Activated CD8-positive, alpha-beta memory T cell treated with anti-CD3 and anti-CD28 coated beads for 36 hours (primary cell): ENCODE results near the gene OR5B17. TPM values are rescaled to one million over a fixed set of nuclear protein-coding genes. Genes with fewer than 3 reads are reported as not detected.
"Not testable (repeated sequence)": the region's sequence is repeated elsewhere in the genome, so short reads cannot be mapped to it uniquely, and the experiment has no call there.

ENCODE experiments used
- CTCF ChIA-PET: fragments of 350-600 bp; sonication (Branson Sonifier 250); formaldehyde crosslinking; loops from one replicate; lab custom pipeline; 2021; ENCODE audit warnings: antibody characterized with exemption; lab: Charles Lee
- POLR2A ChIA-PET: fragments of 350-600 bp; sonication (Branson Sonifier 250); formaldehyde crosslinking; loops from one replicate; lab custom pipeline; 2021; ENCODE audit warnings: antibody characterized with exemption; lab: Charles Lee
- total RNA-seq, 2 experiments: library from RNA; stranded (reverse); gene quantifications; one replicate each; pipeline ENCODE4 v1.2.3, GENCODE V29; 2021

The OR5B17 gene
- not detected for total RNA-seq

- CTCF ChIA-PET, result no interaction called here
- POLR2A ChIA-PET, result no interaction called here
These were observed at the start of gene OR5B17 for GRCh38 chr11:58358969-58359368. Gene OR5B17 (minus strand): TSS chr11:58359069. CDS start chr11:58359069, 0 bp downstream.

GRCh38 chr11:58406774-58407173 is 47.9 kb upstream of the OR5B17 start, which contains the start of gene OR5B3:
Gene OR5B3 (minus strand): TSS chr11:58406874. CDS start chr11:58403409, 3,465 bp downstream.
- ChIA-PET POLR2A (no interaction called here), CTCF (no interaction called here)

GRCh38 chr11:58399622-58400021 is 40.8 kb upstream of the OR5B17 start:
- POLR2A ChIA-PET, CTCF ChIA-PET: not testable (repeated sequence)

- POLR2A ChIA-PET, result no interaction called here
- CTCF ChIA-PET, result no interaction called here
These were observed 36.7 kb upstream of the OR5B17 start for GRCh38 chr11:58395581-58395980.

- POLR2A ChIA-PET, result no interaction called here
- CTCF ChIA-PET, result no interaction called here
These were observed 35.3 kb upstream of the OR5B17 start for GRCh38 chr11:58394195-58394594.

- ChIA-PET CTCF (no interaction called here), POLR2A (no interaction called here)
These were observed 33.9 kb upstream of the OR5B17 start for GRCh38 chr11:58392746-58393145.

GRCh38 chr11:58391879-58392278 is 33.0 kb upstream of the OR5B17 start:
- ChIA-PET CTCF (no interaction called here), POLR2A (no interaction called here)

- ChIA-PET CTCF (no interaction called here), POLR2A (no interaction called here)
These were observed 31.7 kb upstream of the OR5B17 start for GRCh38 chr11:58390551-58391063.

- POLR2A ChIA-PET, result no interaction called here
- CTCF ChIA-PET, result no interaction called here
These were observed 4.1 kb downstream of the OR5B17 start for GRCh38 chr11:58354727-58355126.

- ChIA-PET CTCF (no interaction called here), POLR2A (no interaction called here)
These were observed 13.7 kb downstream of the OR5B17 start for GRCh38 chr11:58345204-58345603.

GRCh38 chr11:58334708-58335107 is 24.2 kb downstream of the OR5B17 start:
- ChIA-PET CTCF (no interaction called here), POLR2A (no interaction called here)

GRCh38 chr11:58330861-58331260 is 28.0 kb downstream of the OR5B17 start:
- CTCF ChIA-PET, result no interaction called here
- POLR2A ChIA-PET, result no interaction called here

- POLR2A ChIA-PET, result no interaction called here
- CTCF ChIA-PET, result no interaction called here
These were observed 40.3 kb downstream of the OR5B17 start for GRCh38 chr11:58318532-58318931.

- ChIA-PET POLR2A (no interaction called here), CTCF (no interaction called here)
These were observed 42.7 kb downstream of the OR5B17 start for GRCh38 chr11:58316142-58316541.

Other genes starting within 250 kb of the OR5B17 start
- gene OR9I1, start 233.5 kb downstream of the OR5B17 start, total RNA-seq, result not detected
- not detected for gene OR9Q2, start 170.0 kb downstream of the OR5B17 start, total RNA-seq
- gene OR1S2, start 154.9 kb downstream of the OR5B17 start, total RNA-seq, result not detected
- gene OR1S1, start 146.3 kb downstream of the OR5B17 start, total RNA-seq, result not detected
- gene OR10Q1, start 130.2 kb downstream of the OR5B17 start, total RNA-seq, result not detected
- gene OR10W1, start 90.8 kb downstream of the OR5B17 start, total RNA-seq, result not detected
- gene OR5B3, start 47.8 kb upstream of the OR5B17 start, total RNA-seq, result not detected
- not detected for gene OR5B2, start 69.1 kb upstream of the OR5B17 start, total RNA-seq
- not detected for gene OR5B12, start 83.2 kb upstream of the OR5B17 start, total RNA-seq
- gene OR5B21, start 149.0 kb upstream of the OR5B17 start, total RNA-seq, result under 1 TPM; 0.30 to 0.40 TPM
- gene LPXN, start 216.8 kb upstream of the OR5B17 start, total RNA-seq, result 100 to 1,000 TPM; 121 to 130 TPM
- 10 to 100 TPM; 52.7 to 55.6 TPM for gene ZFP91, start 220.0 kb upstream of the OR5B17 start, total RNA-seq